HepG2 (cell line): Measurements from ENCODE around the gene WDR89. TPM values are rescaled to one million over a fixed set of nuclear protein-coding genes. Genes with fewer than 3 reads are reported as not detected.

Experiments used
- ELF1 ChIP-seq: sonication (generic); formaldehyde crosslinking; IDR thresholded peaks from 2 replicates; pipeline ENCODE4 v1.4.0; 2020; ENCODE audit warnings: missing genetic modification reagents
- GTF2F1 ChIP-seq: fragments of 150-350 bp; IDR thresholded peaks from 2 replicates; pipeline ENCODE4 v1.6.1; 2014; ENCODE audit warnings: low read length
- HMG20B ChIP-seq: conservative IDR thresholded peaks from 2 replicates; pipeline ENCODE4 v1.6.1; 2016; ENCODE audit warnings: missing genetic modification reagents, missing compliant biosample characterization
- IKZF1 ChIP-seq: fragments of 450-650 bp; IDR thresholded peaks from 2 replicates; pipeline ENCODE4 v1.7.1; 2016
- MTA1 ChIP-seq: sonication (generic); formaldehyde crosslinking; IDR thresholded peaks from 2 replicates; pipeline ENCODE4 v1.4.0; 2020; ENCODE audit warnings: missing genetic modification reagents, mild to moderate bottlenecking, borderline replicate concordance
- PHF21A ChIP-seq: sonication (generic); formaldehyde crosslinking; IDR thresholded peaks from 2 replicates; pipeline ENCODE4 v1.5.0; 2020; ENCODE audit warnings: mild to moderate bottlenecking, missing genetic modification reagents
- POGZ ChIP-seq: sonication (generic); formaldehyde crosslinking; IDR thresholded peaks from 2 replicates; pipeline ENCODE4 v1.4.0; 2020; ENCODE audit warnings: mild to moderate bottlenecking, missing genetic modification reagents
- PRDM4 ChIP-seq: sonication (generic); formaldehyde crosslinking; IDR thresholded peaks from 2 replicates; pipeline ENCODE4 v1.9.0; 2021; ENCODE audit warnings: missing genetic modification reagents, borderline replicate concordance
- PREB ChIP-seq: sonication (generic); formaldehyde crosslinking; IDR thresholded peaks from 2 replicates; pipeline ENCODE4 v1.4.0; 2020; ENCODE audit warnings: missing genetic modification reagents
- RARA ChIP-seq: IDR thresholded peaks from 2 replicates; pipeline ENCODE4 v1.6.1; 2016; ENCODE audit warnings: missing genetic modification reagents, missing compliant biosample characterization
- REST ChIP-seq, 2 experiments: IDR thresholded peaks; 2 replicates each; pipeline ENCODE4 v1.6.1; 2011 to 2012; ENCODE audit warnings: low read length in 2 of 2, borderline replicate concordance in 1 of 2, low read depth in 1 of 2, mild to moderate bottlenecking in 1 of 2, moderate library complexity in 1 of 2
- SALL1 ChIP-seq: sonication (generic); formaldehyde crosslinking; IDR thresholded peaks from 2 replicates; pipeline ENCODE4 v1.8.0; 2022; ENCODE audit warnings: mild to moderate bottlenecking, missing genetic modification reagents
- ZNF282 ChIP-seq: fragments of 450-650 bp; IDR thresholded peaks from 2 replicates; pipeline ENCODE4 v1.6.1; 2018; ENCODE audit not compliant: partially characterized antibody
- ZNF713 ChIP-seq: sonication (generic); formaldehyde crosslinking; IDR thresholded peaks from 2 replicates; pipeline ENCODE4 v1.4.0; 2020; ENCODE audit warnings: mild to moderate bottlenecking, missing genetic modification reagents
- ZNF782 ChIP-seq: sonication (generic); formaldehyde crosslinking; IDR thresholded peaks from 2 replicates; pipeline ENCODE4 v1.4.0; 2020; ENCODE audit warnings: missing genetic modification reagents, mild to moderate bottlenecking, borderline replicate concordance
- ZNF883 ChIP-seq: sonication (generic); formaldehyde crosslinking; IDR thresholded peaks from 2 replicates; pipeline ENCODE4 v1.5.1; 2020; ENCODE audit warnings: mild to moderate bottlenecking, missing genetic modification reagents; ENCODE audit errors: not compliant biosample characterization
- ZXDC ChIP-seq: sonication (generic); formaldehyde crosslinking; IDR thresholded peaks from 2 replicates; pipeline ENCODE4 v1.5.0; 2020; ENCODE audit warnings: mild to moderate bottlenecking, missing genetic modification reagents
- polyA plus RNA-seq, 8 experiments: library from polyadenylated mRNA; depleted of rRNA in 3 of 8; stranded (reverse) in 7 of 8; unstranded in 1 of 8; fragments of >200 nt; fragmentation: Illumina TruSeq in 4 of 8; extraction: Trizol in 4 of 8; gene quantifications; 2 replicates each; pipeline versions ENCODE4 v1.2.1 to v1.2.3, GENCODE V29; 2011 to 2016; ENCODE audit warnings: low read depth in 4 of 8, missing spikeins in 1 of 8, mixed read lengths in 1 of 8; ENCODE audit not compliant: insufficient read depth in 1 of 8
- total RNA-seq, 5 experiments: library from RNA; depleted of rRNA; stranded (reverse); fragments of >200 nt; fragmentation: Illumina TruSeq; extraction: Trizol; gene quantifications; 2 replicates each; pipeline ENCODE4 v1.2.3, GENCODE V29; 2016; ENCODE audit warnings: low read depth in 1 of 5
- TF ChIP-seq, protein P1 (sequence below): sonication (generic); formaldehyde crosslinking; IDR thresholded peaks from 2 replicates; pipeline ENCODE4 v1.5.0; 2020; ENCODE audit warnings: missing genetic modification reagents

Gene WDR89
- total and polyA plus RNA-seq, 2 of the 13 experiments (the other 11 are each of a cell fraction or from before 2014, with no cell fraction given), result 5.2 to 20.1 TPM

GRCh38 chr14:63641473-63642228 lies at the start of gene WDR89 (continued):
- TF ChIP-seq PREB (CRISPR knock-in tag) (no peak), ELF1 (CRISPR knock-in tag) (no peak; the same call in none of the 2 replicates), GTF2F1 (no peak), IKZF1 (no peak), RARA (CRISPR knock-in tag) (peak; percentile 54), REST (IDR thresholded peaks at IDR 0.05; ENCODE audit: borderline replicate concordance in 1 of 2, low read depth in 1 of 2, low read length in 2 of 2) (peak in 1 of 2 experiments; percentile 73; a peak in 1 of 4 replicates), POGZ (CRISPR knock-in tag) (peak; percentile 80), MTA1 (CRISPR knock-in tag) (peak; percentile 56; the same call in 1 of the 2 replicates), SALL1 (CRISPR knock-in tag) (peak; percentile 95), HMG20B (CRISPR knock-in tag) (no peak), ZNF883 (CRISPR knock-in tag) (peak; percentile 81), ZNF782 (CRISPR knock-in tag) (no peak), ZXDC (CRISPR knock-in tag) (peak; percentile 71; the same call in 1 of the 2 replicates), ZNF282 (no peak), PHF21A (CRISPR knock-in tag) (peak; percentile 93), PRDM4 (no peak), ZNF713 (CRISPR knock-in tag) (no peak)
- TF ChIP-seq, protein P1, sequence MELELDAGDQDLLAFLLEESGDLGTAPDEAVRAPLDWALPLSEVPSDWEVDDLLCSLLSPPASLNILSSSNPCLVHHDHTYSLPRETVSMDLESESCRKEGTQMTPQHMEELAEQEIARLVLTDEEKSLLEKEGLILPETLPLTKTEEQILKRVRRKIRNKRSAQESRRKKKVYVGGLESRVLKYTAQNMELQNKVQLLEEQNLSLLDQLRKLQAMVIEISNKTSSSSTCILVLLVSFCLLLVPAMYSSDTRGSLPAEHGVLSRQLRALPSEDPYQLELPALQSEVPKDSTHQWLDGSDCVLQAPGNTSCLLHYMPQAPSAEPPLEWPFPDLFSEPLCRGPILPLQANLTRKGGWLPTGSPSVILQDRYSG (CRISPR knock-in tag), result peak; percentile 70; the same call in 1 of the 2 replicates
